HG03066 (cell line): ENCODE data around the gene MX2.

Experiments used
- ATAC-seq: cut with Tn5 transposase; IDR thresholded peaks from one replicate; pipeline ENCODE4 v1.9.1; 2021; ENCODE audit warnings: low read depth; ENCODE audit not compliant: unreplicated experiment

MX2 gene

GRCh38 chr21:41458559-41458958, 96.7 kb downstream of the MX2 start:
- no peak for ATAC-seq
